Activated CD4-positive, alpha-beta T cell treated with anti-CD3 and anti-CD28 coated beads, Interleukin-2, Interleukin-4, amounts not matched to agents 100 ng/mL and 50 ng/mL, durations not matched to agents 16 hours and 8 hours (primary cell): ENCODE data around the gene ASB4.
A peak's percentile ranks its signal among the peaks of the same experiment; 100 is the strongest.

Source experiments
- DNase-seq: peaks from one replicate; pipeline ENCODE4 v3.0.0-alpha.2; 2020; ENCODE audit warnings: low spot score

ASB4 gene

DNA sequence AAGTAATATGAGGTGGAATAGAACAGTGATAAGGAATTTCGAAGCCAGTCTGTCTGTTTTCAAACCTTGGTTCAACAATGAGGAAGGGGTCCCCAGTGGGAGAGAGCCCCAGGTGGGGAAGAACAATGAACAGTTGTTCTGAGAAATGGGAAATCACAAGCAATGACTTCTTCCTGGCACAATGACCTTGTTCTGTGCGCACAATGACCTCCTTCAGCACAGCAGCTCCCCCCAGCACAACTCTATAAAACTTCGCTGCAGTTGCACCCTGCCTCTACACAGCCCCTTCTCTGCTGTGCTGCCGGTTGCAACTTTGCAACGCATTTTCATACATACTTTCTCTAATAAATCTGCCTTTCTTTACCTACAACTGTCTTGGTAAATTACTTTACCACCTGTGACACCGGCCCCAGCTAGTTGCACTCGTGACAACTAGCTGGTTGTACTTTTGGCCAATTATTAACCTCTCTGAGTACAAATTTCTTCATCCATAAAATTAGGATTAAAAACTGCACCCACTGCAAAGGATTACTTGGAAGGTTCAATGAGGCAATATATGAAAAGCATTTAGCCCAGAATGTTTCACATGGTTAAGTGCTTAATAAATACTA, 40.5 kb downstream of the ASB4 start:
- no peak for DNase-seq

DNA sequence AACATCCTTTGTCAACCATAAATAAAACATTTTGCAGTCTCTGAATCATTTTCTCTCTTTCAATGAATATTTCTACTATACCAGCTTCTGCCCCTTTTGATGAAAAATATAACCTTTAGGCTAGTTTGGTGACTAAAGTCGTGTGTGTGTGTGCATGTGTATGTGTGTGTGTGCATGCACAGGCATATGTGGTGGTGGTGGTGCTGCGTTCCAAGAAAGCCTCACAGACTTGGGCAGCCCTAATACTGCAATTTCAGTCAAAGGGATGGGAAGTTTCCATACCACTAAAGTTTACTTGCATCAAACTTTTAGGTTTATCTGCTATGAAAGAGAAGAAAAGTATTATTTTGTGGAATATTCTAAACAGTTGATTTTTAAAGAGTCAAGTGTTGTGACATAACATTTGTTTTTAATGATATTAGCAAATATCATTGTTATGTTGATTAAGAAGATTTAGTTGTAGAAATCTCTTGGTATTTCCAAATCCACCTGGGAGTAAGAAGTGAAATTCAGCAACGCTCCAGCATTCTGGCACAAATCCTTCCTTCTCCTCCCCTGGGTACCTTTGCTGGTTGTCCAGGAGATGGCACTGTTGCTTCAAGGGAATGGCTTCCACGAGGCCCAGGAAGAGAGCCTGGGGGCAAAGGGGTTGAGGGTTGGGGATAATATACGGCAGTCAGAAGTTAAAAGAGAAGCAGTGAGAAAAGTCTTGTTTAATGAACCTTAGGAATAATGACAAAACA, 41.5 kb downstream of the ASB4 start:
- peak; percentile 31 for DNase-seq

DNA sequence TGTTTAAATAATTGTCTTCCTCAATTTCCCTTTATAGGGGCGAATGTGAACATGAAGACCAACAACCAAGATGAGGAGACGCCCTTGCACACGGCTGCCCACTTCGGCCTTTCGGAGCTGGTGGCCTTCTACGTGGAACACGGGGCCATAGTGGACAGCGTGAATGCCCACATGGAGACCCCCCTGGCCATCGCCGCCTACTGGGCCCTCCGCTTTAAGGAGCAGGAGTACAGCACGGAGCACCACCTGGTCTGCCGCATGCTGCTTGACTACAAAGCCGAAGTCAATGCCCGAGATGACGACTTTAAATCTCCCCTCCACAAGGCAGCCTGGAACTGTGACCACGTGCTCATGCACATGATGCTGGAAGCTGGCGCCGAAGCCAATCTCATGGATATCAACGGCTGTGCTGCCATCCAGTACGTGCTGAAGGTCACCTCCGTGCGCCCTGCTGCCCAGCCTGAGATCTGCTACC, 42.1 kb downstream of the ASB4 start:
- DNase-seq = no peak

DNA sequence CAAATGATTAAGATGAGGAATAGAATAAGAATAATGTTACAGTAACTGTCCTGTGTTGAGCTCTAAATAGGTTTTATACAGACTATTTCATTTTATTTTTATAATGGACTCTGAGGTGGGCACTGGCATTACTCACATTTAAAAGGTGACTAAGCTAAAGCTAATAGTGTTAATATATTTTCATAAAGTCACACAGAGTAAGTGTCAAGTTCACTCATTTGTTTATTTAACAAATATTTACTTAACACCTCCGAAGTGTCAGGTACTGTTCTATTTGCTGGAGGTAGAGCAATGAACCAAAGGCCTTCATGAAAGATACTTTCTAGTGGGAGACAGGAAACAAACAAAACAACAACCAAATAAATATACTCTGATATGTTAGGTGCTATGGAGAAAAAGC, 44.0 kb downstream of the ASB4 start:
- DNase-seq = no peak

DNA sequence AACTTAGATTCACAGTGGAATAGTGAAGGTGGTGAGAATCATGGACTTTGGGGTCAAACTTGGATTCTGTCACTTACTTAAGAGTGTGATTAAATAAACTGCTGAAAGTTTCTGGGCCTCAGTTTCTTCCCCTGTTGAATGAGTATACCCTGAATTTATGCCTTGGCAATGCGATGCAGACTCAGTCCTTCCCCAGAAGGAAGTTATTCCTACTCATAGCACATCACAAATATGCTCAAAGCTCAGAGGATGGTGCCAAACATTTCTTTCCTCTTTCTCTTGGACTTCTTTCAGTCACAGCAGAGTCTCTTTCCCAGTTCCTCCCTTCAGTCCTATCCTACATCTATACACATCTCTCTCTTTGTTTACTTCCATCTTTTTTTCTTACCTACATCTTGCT, 45.1 kb downstream of the ASB4 start:
- no peak for DNase-seq

DNA sequence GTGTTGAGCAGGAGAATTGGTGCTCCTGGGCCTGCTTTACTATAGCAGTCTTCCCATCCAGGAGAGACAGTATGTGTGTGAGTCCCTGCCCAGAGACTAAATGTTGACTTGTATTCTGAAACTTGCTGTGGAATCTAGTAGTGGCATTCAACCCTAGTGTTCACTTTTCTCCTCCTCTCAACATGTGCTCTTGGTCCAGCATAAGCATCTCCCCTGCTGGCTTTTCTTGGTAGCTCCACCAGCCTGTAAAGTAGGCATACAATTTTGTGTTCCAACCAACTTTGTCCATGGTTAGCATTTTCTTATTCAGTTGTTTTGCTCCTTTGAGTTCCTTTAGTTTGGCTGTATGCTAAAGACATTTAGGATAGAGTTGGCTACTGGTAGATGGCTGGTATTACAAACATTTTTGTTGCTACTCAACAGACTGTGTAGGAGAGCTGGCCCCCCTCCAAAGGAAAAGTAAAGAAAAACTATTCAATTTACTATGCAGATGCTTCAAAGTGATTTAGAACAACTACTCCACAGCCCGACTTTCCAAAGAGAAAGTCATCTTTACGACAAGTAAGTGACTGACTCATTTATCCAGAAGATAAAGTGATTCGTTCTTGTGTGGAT, 46.0 kb downstream of the ASB4 start:
- DNase-seq = no peak

DNA sequence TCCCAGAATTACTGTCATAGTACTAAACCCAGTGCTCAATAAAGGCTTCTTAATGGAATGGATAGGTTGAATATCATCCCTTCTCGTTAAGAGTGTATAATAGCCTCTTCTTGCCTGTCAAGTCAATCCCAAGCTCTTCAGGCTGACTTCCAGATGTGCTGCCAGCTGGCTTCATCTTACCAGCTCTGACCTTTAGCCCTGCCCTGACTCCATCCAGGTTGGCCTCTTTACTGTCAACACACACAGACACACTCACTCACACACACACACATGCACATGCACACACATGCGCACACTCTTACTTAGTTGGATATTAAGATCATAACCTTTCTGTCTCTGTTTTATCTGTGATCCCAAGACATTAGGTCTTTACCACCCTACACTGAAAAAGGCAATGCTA, 49.1 kb downstream of the ASB4 start:
- DNase-seq = no peak

DNA sequence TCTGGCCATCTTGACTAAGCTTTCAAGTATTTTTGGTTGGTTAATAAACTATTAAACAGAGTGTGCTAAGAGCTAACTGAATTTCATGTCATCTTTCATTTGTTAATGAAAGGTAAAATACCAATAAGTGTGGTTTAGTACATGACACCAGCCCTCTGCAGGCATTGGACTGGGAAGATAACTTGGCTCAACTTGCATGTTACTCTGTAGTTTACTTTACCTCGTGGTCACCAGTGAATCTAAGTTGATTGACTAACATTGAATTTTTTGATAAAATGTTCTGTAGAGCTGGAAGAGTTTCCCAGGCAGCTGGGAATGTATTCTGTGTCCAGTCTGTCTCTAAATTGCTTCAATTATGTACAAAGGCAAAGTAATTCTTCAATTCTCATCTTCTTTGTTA, 49.9 kb downstream of the ASB4 start:
- no peak for DNase-seq

DNA sequence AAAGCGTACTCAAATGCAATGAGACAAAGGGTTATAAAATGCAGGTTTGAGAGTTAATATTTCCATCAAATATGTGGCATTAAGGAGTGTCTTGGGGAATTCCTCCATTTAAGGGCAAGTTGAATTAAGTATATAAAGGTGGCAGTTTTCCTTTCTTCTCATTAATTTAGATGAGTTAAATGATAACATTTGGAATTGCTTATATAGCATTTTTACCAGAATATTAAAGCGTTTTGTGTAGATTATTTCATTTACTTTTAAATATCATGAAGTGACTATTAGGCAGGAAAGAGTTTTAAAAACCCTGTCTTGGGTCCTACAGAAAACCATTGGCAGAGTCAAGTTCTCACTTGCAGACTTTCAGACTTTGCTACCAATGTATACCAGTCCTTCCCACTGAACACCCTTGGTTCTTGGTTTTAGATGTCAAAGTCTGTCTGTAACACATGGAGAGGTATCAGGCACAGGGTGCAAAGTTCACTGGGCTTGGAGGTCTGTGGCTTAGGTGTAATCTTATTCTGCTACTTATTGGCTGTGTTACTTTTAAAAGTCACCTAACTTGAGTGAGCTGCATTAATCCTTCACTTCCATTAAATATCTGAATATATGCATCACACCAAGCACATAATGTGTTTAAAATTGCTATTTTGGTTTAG, 51.0 kb downstream of the ASB4 start:
- DNase-seq = no peak

DNA sequence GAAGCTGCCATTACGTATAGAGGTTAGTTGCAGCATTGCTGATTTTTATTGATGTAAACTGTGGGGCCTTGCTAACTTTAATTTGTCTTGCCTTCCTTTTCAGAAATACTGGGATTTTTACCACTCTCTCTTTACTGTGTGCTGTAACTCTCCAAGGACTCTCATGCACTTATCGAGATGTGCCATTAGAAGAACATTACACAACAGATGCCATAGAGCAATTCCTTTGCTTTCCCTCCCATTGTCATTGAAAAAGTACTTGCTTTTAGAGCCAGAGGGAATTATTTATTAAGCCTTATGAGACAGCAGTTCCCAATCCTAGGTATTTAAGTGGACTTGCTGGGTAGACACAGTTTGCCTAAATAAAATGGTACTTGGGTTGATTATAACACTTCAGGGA, 51.7 kb downstream of the ASB4 start:
- DNase-seq = no peak

DNA sequence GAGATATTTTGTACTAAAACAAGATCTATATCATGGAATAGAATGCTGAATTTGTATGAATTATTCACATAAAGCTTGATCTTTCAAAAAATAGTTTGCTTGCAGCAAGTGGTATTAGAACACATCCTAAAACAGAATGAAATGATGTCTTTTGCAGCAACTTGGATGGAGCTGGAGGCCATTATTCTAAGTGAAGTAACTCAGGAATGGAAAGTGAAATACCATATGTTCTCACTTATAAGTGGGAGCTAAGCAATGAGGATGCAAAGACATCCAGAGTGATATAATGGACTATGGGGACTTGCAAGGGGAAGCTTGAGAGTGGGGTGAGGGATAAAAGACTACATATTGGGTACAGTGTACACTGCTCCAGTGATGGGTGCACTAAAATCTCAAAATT, 53.7 kb downstream of the ASB4 start:
- DNase-seq = no peak

DNA sequence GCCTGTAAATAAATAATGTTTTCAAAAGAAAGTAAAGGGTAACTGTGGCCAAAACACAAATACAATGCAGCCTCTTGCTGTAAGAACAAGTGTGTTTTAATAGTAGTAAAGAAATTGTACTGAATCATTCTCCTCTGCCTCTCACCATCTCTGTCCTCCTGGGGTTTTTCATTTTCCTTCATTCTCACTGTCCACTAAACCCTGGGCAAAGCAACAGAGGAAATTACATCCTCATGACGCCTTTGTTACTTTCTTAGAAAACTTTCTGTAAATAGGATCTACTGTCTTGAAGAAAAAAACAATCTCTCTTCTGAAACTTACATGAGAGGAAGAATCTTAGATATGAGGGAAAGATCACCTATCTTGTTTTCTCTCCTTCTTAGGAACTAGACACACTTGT, 54.6 kb downstream of the ASB4 start:
- no peak for DNase-seq

DNA sequence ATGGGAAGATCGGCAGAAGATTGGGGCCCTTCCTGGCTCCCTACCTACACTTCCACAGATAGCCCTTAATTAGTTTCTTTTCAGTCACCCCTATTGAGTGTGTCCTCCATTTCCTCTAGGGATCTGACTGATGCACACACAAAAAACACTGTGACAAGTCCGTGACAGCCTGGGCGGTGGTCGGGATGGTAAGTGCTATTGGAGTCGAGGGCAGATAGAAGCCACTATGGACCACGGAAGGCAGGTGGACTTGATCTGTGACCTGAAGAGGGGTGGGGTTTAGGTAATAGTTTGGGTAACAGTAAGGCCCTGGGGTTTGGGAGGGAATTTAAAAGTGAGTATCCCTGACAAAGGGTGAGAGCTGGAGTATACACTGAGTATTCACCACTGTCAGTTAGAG, 57.6 kb downstream of the ASB4 start:
- no peak for DNase-seq

DNA sequence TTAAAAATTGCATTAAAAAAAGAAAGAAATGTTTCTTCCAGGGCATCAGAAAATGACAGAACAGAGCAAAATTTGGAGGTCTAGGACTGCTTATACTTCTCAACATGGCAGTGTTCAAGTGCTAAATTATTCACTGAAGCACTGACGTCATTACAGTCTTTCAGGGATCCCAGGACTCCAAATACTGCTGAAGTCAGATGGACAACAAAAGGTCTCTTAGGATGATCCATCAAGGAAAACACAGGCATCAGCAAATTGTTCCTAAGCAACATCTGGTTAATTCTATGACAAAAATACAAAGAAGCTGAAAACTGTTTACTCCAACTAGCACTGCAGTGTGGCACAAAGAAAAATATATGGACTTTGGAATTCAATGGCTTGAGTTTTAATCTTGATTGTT, 58.4 kb downstream of the ASB4 start:
- no peak for DNase-seq

DNA sequence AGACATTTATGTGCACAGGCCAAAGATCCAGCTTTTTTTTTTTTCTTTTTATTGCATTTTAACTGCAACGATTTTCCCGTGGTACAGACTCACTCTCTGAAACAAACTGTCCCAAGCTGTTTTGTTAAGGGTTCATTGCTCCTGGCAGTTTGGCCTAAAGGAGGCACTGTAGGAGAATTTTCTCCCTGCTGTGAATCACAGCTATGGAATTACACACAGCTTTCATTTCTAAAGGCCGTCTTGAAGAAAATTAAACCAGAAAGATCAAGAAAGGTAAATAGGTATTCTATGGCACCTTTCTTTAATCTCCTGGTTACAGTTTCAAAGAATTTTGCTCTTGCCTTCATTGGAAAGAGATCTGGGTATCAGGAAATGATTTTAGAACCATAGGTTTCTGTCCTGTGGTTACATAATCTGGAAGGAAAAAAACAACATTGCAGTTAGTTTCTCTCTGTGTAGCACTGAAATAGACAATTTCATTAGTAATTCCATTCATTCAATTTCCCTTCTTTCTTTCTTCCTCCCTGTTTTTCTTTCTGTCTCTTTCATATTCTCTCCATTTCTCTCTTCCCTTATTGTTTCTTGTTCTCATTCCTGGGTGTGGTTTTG, 59.4 kb downstream of the ASB4 start:
- DNase-seq = no peak

DNA sequence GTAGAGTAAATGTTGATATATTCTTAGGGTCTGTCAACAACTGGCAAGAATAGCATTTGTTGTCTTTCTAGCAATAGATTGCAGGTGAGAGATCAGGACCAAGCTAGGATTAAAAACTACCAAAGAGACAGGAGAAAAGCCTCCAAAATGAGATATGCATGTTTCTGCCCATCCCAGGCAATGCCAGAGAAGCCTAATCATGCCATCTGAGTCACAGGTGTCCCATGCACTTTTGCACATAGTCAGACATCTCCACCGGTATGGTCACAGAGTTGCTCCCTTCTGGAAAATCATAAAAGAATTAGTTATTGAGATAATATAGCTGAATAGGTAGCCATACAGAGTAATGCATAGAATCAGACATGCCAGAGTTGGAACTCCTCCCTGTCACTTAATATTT, 59.9 kb downstream of the ASB4 start:
- no peak for DNase-seq

DNA sequence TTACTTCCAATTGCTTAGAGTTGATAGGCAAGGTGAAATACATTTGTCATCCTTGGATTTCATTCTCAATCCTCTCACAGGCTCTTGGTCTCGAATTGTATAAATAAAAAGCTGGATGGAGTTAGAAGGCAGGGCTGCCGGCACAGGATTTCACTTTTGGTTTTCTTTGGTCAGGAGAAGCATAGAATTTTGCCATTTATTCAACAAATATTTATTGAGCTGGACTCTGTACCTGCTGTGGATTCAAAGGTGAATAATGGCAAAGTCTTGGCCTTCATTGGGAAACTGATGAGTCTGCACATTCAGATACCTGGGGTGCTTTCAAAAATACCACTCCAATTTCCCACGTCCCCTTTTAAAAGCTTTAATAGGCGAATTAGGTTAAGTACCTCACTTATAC, 60.9 kb downstream of the ASB4 start:
- DNase-seq = no peak

DNA sequence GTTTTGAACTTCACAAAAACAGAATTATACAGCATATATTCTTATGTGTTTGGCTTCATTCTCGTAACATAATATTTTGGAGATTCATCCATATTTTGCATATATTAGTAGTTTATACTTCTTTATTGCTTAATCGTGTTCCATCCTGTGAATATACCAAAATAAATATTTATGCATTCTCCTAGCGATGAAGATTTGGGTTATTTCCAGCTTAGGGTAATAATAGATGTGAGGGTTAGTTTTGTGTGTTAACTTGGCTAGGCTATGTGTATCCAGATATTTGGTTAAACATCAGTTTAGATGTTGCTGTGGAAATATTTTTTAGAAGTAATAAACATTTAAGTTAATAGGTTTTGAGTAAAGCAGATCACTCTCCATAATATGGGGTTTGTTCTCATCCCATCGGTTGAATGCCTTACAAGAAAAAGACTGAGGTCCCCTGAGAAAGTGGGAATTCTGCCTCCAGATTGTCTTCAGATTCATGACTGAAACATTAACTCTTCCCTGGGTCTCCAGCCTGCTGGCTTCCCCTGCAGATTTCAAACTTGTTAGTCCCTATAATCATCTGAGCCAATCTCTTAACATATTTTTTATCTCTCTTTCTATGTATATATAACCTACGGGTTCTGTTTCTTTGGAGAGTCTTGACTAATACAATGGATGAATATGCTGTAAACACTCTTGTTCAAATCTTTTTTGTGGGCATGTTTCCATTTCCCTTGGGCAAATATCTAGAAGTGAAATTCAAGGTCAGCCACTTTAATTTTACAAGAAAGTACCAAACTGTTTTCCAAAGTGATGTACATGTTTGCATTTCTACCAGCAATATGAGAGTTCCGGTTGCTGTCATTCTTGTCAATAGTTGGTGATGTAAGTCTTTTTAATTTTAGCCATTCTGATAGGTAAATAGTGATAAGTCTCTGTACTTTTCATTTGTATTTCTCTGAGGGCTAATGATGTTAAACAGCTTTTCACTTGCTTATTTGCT, 61.9 kb downstream of the ASB4 start:
- no peak for DNase-seq

DNA sequence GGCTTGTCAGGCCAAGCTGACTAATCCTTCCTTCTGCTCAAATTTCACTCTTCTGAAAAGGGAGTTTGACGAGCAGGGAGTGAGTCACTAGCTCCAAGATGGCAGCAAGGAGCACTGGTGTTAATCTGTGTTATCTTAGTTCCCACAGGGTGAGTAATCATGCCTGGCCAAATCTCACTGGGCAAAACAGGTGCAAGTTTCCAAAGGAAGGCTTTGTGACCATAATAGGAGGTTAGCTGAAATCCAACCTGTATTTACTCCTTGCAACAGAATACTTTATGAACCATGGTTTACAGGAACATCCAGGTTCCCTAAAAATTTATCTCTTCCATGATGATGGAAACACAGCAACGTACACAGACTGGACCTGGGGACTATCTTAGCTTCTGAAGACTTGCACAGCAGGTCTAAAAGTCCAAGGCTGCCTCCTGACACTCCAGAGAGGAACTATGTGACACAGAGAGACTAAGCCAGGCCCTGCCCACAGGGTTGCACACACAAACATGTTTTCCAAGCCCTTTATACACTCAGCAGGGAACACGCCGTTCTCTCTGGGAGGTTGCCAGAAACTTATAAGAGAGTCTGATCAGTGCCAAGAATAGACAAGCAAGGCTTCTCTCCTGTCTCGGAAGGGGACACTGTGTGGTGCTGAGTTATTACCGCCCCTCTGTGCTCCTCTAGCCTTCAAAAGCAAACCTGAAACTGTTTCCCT, 64.2 kb downstream of the ASB4 start:
- no peak for DNase-seq

DNA sequence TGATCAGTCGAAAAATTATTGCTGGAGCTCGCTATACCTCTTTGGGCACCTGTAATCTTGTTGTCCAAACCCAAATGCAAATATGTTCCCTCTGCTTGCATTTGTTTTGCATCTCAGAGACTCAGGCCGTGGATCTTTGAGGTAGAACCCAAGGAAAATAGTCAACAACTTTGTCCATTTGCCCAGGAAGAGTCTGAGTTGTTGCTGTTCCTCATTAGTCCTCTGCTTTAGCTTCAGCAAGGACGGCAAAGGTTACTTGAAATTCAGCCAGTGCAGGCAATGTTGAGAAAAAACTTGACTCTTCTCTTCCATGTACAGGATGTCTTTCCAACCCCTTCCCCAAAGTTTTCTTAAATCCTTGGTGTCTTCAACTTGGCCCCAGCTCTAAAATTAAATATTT, 64.8 kb downstream of the ASB4 start:
- no peak for DNase-seq
